ENCODE results near the gene EDN2. TPM values are rescaled to one million over a fixed set of nuclear protein-coding genes. Genes with fewer than 3 reads are reported as not detected.

EDN2 gene
- total and polyA plus RNA-seq, 2 donors (not counting 1 experiment from before 2014, with no cell fraction given) = not detected

DNA sequence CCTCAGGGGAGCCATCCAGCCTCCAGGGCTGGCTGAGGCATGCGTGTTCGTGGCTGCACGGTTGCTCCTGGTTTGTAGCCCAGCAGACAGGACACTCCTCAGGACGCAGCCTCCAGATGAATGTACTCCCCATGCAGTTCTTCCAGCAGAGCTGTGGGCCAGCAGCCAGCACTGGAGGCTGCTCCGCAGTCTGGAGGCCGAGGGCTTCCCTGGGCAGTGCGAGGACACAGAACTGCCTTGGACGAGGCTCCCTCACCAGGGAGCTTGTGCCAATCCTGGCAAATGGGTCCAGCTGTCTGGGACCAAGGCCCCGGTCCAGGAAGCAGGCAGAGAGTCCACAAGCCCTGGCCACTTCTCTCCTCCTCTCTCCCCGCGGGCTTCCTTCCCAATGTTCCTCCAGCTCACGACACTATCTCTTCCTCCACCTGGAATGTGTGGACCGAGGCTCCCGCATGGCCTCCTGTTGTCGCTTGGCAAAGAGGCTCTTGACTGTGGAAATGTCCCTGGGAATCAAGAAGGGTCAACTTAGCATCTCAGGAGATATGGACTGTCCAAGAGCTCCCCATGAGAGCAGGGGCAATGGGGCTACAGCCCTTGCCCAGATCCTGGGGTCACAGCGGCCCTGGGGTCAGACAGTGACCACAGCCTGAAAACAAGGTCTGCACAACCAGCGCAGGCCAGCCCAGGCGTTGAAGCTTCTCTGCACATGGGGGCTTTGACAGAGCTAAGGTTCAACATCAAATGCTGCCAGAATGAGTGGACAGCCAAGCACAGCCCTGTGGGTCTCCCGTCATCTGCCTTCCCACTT, 5.3 kb downstream of the EDN2 start:
- H3K27me3 Mint-ChIP-seq = peaks cover 7% of the 10 kb centered on the region
- Histone ChIP-seq H3K27me3 (replicated peaks in 1 of 4; ENCODE audit: control extremely low read depth in 1 of 4, control insufficient read depth in 3 of 4, insufficient read depth in 4 of 4, low read length in 3 of 4) (no peaks in the 10 kb centered on the region), H3K9me3 (ENCODE audit: control extremely low read depth in 1 of 3, control insufficient read depth in 2 of 3, insufficient read depth in 1 of 3, low read length in 2 of 3) (no peaks in the 10 kb centered on the region), H3K79me2 (ENCODE audit: control insufficient read depth, insufficient read depth, low read length) (no peaks in the 10 kb centered on the region), H3K9ac (ENCODE audit: low read length) (no peak overlapping the region), H3K4me2 (replicated peaks; ENCODE audit: low read depth, low read length, poor library complexity, severe bottlenecking) (no peak overlapping the region), H2AFZ (ENCODE audit: insufficient read depth, low read depth, low read length, poor library complexity, severe bottlenecking) (no peak overlapping the region), H3K4me3 (ENCODE audit: control extremely low read depth in 1 of 5, extremely low read depth in 1 of 5, insufficient read depth in 1 of 5, low read depth in 2 of 5, low read length in 4 of 5) (no peak overlapping the region), H3K27ac (ENCODE audit: low read length in 2 of 2) (no peak overlapping the region), H3K36me3 (replicated peaks in 1 of 2; ENCODE audit: control extremely low read depth in 1 of 2, control insufficient read depth in 1 of 2, extremely low read depth in 1 of 2, insufficient read depth in 2 of 2, low read length in 1 of 2) (no peaks in the 10 kb centered on the region), H3K4me1 (ENCODE audit: control insufficient read depth in 2 of 2, insufficient read depth in 2 of 2, low read length in 2 of 2) (no peaks in the 10 kb centered on the region), H4K20me1 (ENCODE audit: control insufficient read depth, insufficient read depth, low read length, poor library complexity, severe bottlenecking) (no peaks in the 10 kb centered on the region)
- H3K9me3 Mint-ChIP-seq (ENCODE audit: insufficient read depth) = no peaks in the 10 kb centered on the region
- TF ChIP-seq, protein P1, sequence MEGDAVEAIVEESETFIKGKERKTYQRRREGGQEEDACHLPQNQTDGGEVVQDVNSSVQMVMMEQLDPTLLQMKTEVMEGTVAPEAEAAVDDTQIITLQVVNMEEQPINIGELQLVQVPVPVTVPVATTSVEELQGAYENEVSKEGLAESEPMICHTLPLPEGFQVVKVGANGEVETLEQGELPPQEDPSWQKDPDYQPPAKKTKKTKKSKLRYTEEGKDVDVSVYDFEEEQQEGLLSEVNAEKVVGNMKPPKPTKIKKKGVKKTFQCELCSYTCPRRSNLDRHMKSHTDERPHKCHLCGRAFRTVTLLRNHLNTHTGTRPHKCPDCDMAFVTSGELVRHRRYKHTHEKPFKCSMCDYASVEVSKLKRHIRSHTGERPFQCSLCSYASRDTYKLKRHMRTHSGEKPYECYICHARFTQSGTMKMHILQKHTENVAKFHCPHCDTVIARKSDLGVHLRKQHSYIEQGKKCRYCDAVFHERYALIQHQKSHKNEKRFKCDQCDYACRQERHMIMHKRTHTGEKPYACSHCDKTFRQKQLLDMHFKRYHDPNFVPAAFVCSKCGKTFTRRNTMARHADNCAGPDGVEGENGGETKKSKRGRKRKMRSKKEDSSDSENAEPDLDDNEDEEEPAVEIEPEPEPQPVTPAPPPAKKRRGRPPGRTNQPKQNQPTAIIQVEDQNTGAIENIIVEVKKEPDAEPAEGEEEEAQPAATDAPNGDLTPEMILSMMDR (IDR thresholded peaks at IDR 0.05) = no peak
- TF ChIP-seq EZH2 (IDR thresholded peaks at IDR 0.05; ENCODE audit: borderline replicate concordance, insufficient read depth, low read depth, low read length, poor library complexity, severe bottlenecking) = no peak
- CTCF ChIA-PET = no interaction called here
- POLR2A ChIA-PET = no interaction called here
- intact Hi-C loops (cut with micrococcal nuclease) = no loop called here
- DNase-seq (no peak), ATAC-seq (ENCODE audit: low read depth) (no peak)
- WGBS (ENCODE audit: insufficient coverage) = 90% methylated on average over 19 of the region's 19 CpGs
- H3K4me1 Mint-ChIP-seq = no peaks in the 10 kb centered on the region
- no peak overlapping the region for H3K4me3 Mint-ChIP-seq
- no peak overlapping the region for H3K27ac Mint-ChIP-seq

DNA sequence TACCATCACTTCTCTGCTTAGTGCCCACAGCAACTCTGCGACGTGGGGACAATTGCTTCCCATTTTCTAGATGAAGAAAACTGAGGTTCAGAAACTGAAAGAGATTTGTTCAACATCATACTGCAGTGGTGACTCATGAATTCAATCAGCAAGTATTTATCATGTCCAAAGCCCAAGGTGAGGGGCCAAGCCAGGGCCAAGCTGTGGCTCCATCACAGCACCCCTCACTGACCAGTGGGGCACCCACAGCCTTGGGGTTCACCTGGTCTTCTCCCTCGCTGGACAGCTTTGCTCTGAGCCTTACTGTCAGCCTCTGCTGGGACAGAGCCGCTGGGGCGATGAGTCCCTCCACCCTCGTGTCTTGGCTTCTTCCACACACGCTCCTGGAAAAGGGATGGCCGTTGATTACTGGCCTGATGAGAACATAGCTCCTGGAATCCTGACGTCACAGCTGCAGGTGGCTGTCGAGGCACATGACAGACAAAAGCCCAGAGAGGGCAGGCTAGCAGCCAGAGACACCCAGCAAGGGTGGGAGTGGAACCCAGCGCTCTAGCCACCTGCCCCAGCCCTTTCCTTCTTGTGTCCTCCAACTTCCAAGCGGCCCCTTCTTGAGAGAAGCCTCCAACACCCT, 6.2 kb downstream of the EDN2 start:
- no peaks in the 10 kb centered on the region for H3K9me3 ChIP-seq (ENCODE audit: control extremely low read depth in 1 of 3, control insufficient read depth in 2 of 3, insufficient read depth in 1 of 3, low read length in 2 of 3)
- WGBS (ENCODE audit: insufficient coverage) = 81% methylated on average over 11 of the region's 12 CpGs
- ATAC-seq (ENCODE audit: low read depth) (no peak), DNase-seq (no peak)
- no peak overlapping the region for H3K4me3 Mint-ChIP-seq
- no peaks in the 10 kb centered on the region for H3K4me1 ChIP-seq (ENCODE audit: control insufficient read depth in 2 of 2, insufficient read depth in 2 of 2, low read length in 2 of 2)
- no peaks in the 10 kb centered on the region for H3K79me2 ChIP-seq (ENCODE audit: control insufficient read depth, insufficient read depth, low read length)
- no peak overlapping the region for H3K27ac ChIP-seq (ENCODE audit: low read length in 2 of 2)
- no peak overlapping the region for H2AFZ ChIP-seq (ENCODE audit: insufficient read depth, low read depth, low read length, poor library complexity, severe bottlenecking)
- POLR2A ChIA-PET = no interaction called here
- no peaks in the 10 kb centered on the region for H3K9me3 Mint-ChIP-seq (ENCODE audit: insufficient read depth)
- no peak overlapping the region for H3K27ac Mint-ChIP-seq
- no peaks in the 10 kb centered on the region for H3K4me1 Mint-ChIP-seq
- H3K4me2 ChIP-seq (replicated peaks; ENCODE audit: low read depth, low read length, poor library complexity, severe bottlenecking) = no peak overlapping the region
- H3K27me3 ChIP-seq (replicated peaks in 1 of 4; ENCODE audit: control extremely low read depth in 1 of 4, control insufficient read depth in 3 of 4, insufficient read depth in 4 of 4, low read length in 3 of 4) = no peaks in the 10 kb centered on the region
- H3K9ac ChIP-seq (ENCODE audit: low read length) = no peak overlapping the region
- no peaks in the 10 kb centered on the region for H3K36me3 ChIP-seq (replicated peaks in 1 of 2; ENCODE audit: control extremely low read depth in 1 of 2, control insufficient read depth in 1 of 2, extremely low read depth in 1 of 2, insufficient read depth in 2 of 2, low read length in 1 of 2)
- no peaks in the 10 kb centered on the region for H4K20me1 ChIP-seq (ENCODE audit: control insufficient read depth, insufficient read depth, low read length, poor library complexity, severe bottlenecking)
- TF ChIP-seq, protein P1 (IDR thresholded peaks at IDR 0.05) = no peak
- no peak for TF ChIP-seq EZH2 (IDR thresholded peaks at IDR 0.05; ENCODE audit: borderline replicate concordance, insufficient read depth, low read depth, low read length, poor library complexity, severe bottlenecking)
- H3K27me3 Mint-ChIP-seq = peaks cover 4% of the 10 kb centered on the region
- intact Hi-C loops (cut with micrococcal nuclease) = no loop called here
- CTCF ChIA-PET = interaction anchor here (0.7 kb wide), 1 partner anchor 108 kb away, joined by 3 read pairs; no protein-coding TSS in a partner anchor
- H3K4me3 ChIP-seq (ENCODE audit: control extremely low read depth in 1 of 5, extremely low read depth in 1 of 5, insufficient read depth in 1 of 5, low read depth in 2 of 5, low read length in 4 of 5) = no peak overlapping the region

Data from B cell (primary cell).